H1 (cell line): ENCODE results near the gene KDM2A. TPM values are rescaled to one million over a fixed set of nuclear protein-coding genes. Genes with fewer than 3 reads are reported as not detected.

Experiments used
- TEAD4 ChIP-seq: IDR thresholded peaks from 2 replicates; pipeline ENCODE4 v1.6.1; 2012; ENCODE audit warnings: low read depth, low read length, inconsistent platforms, mixed read lengths
- polyA plus RNA-seq, 7 experiments: library from polyadenylated mRNA; depleted of rRNA in 3 of 7; stranded (reverse) in 5 of 7; unstranded in 2 of 7; fragments of >200 nt in 5 of 7; fragments of 200-250 nt in 2 of 7; gene quantifications; 1 replicate in 5 of 7; 2 replicates in 1 of 7; 4 replicates in 1 of 7; pipeline versions ENCODE4 v1.2.1 to v1.2.3, GENCODE V29; 2011 to 2013; ENCODE audit warnings: missing spikeins in 2 of 7, mixed read lengths in 2 of 7
- total RNA-seq: library from RNA; stranded (reverse); fragmentation: NEBNext Ultra II Directional; extraction: Animal tissue kit (Norgen Biotek cat#: 25700); gene quantifications from 2 replicates; pipeline ENCODE4 v1.2.1, GENCODE V29; 2021

Gene KDM2A
- total and polyA plus RNA-seq, 2 of the 8 experiments (the other 6 are each of a cell fraction or from before 2014, with no cell fraction given) = 55.4 to 66.2 TPM

- no peak for TF ChIP-seq TEAD4
- TF ChIP-seq, all 59 proteins: peak for 6
Observed at GRCh38 chr11:67303132-67303834, 184.2 kb downstream of the KDM2A start, which contains the start of gene SSH3 (continued).
